ENCODE data around the gene DLG3. TPM values are rescaled to one million over a fixed set of nuclear protein-coding genes. Genes with fewer than 3 reads are reported as not detected.
"Not testable (repeated sequence)": the region's sequence is repeated elsewhere in the genome, so short reads cannot be mapped to it uniquely, and the experiment has no call there.

The DLG3 gene
- total and polyA plus RNA-seq, 4 donors, result 0.57 to 6.5 (median 1.7) TPM

DNA sequence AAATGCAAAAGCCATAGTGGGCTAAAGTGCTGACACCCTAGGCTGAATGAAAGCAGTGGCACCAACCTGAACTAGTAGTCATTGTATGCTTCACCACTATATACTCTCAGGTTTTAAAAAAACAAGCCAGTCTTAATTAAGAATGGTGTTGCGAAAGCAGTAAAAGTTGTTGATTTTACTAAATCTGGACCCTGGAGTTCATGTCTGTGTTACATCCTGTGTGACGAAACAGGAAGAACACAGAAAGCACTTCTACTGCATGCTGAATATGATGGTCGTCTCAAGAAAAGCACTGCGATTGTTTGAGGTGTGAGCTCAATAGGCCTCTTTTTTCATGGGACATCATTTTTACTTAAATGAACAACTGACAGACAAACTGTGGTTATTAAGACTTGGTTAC is 45.7 kb upstream of the DLG3 start:
- no peak for DNase-seq (ENCODE audit: low spot score)
- TF ChIP-seq RAD21 (IDR thresholded peaks at IDR 0.05) (no peak), RXRA (IDR thresholded peaks at IDR 0.05) (no peak), FOXA2 (IDR thresholded peaks at IDR 0.05) (no peak), NR2F2 (IDR thresholded peaks at IDR 0.05) (no peak), SP1 (IDR thresholded peaks at IDR 0.05) (no peak), HNF4A (conservative IDR thresholded peaks at IDR 0.05) (no peak), REST (IDR thresholded peaks at IDR 0.05) (no peak), JUND (IDR thresholded peaks at IDR 0.05) (no peak), GABPA (IDR thresholded peaks at IDR 0.05 in 1 of 2, conservative IDR thresholded peaks at IDR 0.05 in 1 of 2) (no peak)
- TF ChIP-seq, protein P1, sequence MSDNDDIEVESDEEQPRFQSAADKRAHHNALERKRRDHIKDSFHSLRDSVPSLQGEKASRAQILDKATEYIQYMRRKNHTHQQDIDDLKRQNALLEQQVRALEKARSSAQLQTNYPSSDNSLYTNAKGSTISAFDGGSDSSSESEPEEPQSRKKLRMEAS (IDR thresholded peaks at IDR 0.05), result no peak
- H3K36me3 ChIP-seq (ENCODE audit: control insufficient read depth in 4 of 4, insufficient read depth in 3 of 4, low read depth in 1 of 4, low read length in 3 of 4), result no peaks in the 10 kb centered on the region
- no peaks in the 10 kb centered on the region for H3K4me1 ChIP-seq (ENCODE audit: control insufficient read depth in 4 of 4, insufficient read depth in 4 of 4, low read length in 3 of 4)
- H3K27me3 ChIP-seq (ENCODE audit: control insufficient read depth in 4 of 4, insufficient read depth in 4 of 4, low read length in 3 of 4), result no peaks in the 10 kb centered on the region
- H3K27ac ChIP-seq (ENCODE audit: low read depth in 1 of 2, low read length in 2 of 2), result no peak overlapping the region
- no peak overlapping the region for H3K4me3 ChIP-seq (ENCODE audit: low read depth in 1 of 3, low read length in 3 of 3)
- no peaks in the 10 kb centered on the region for H3K9me3 ChIP-seq (ENCODE audit: control insufficient read depth in 4 of 4, low read length in 3 of 4)
- WGBS, result 61% methylated on average over 4 of the region's 4 CpGs
- H3K9ac ChIP-seq (ENCODE audit: low read depth in 1 of 2, low read length in 2 of 2), result no peak overlapping the region

DNA sequence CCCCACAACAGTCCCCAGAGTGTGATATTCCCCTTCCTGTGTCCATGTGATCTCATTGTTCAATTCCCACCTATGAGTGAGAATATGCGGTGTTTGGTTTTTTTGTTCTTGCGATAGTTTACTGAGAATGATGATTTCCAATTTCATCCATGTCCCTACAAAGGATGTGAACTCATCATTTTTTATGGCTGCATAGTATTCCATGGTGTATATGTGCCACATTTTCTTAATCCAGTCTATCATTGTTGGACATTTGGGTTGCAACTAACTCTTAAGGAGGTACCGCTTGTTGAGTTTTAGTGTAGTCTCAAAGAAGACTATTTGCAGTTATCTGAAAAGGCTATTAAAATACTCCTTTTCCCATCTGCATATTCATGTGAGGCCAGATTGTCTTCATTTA is 44.5 kb upstream of the DLG3 start:
- not testable (repeated sequence) for H3K36me3 ChIP-seq (ENCODE audit: control insufficient read depth in 4 of 4, insufficient read depth in 3 of 4, low read depth in 1 of 4, low read length in 3 of 4); DNase-seq (ENCODE audit: low spot score); H3K27me3 ChIP-seq (ENCODE audit: control insufficient read depth in 4 of 4, insufficient read depth in 4 of 4, low read length in 3 of 4); H3K9me3 ChIP-seq (ENCODE audit: control insufficient read depth in 4 of 4, low read length in 3 of 4); H3K4me1 ChIP-seq (ENCODE audit: control insufficient read depth in 4 of 4, insufficient read depth in 4 of 4, low read length in 3 of 4); H3K4me3 ChIP-seq (ENCODE audit: low read depth in 1 of 3, low read length in 3 of 3); H3K9ac ChIP-seq (ENCODE audit: low read depth in 1 of 2, low read length in 2 of 2); H3K27ac ChIP-seq (ENCODE audit: low read depth in 1 of 2, low read length in 2 of 2)
- 100% methylated on average over 1 of the region's 3 CpGs for WGBS

- Histone ChIP-seq H3K4me3 (ENCODE audit: low read depth in 1 of 3, low read length in 3 of 3) (no peak overlapping the region), H3K4me1 (ENCODE audit: control insufficient read depth in 4 of 4, insufficient read depth in 4 of 4, low read length in 3 of 4) (no peaks in the 10 kb centered on the region), H3K36me3 (ENCODE audit: control insufficient read depth in 4 of 4, insufficient read depth in 3 of 4, low read depth in 1 of 4, low read length in 3 of 4) (no peaks in the 10 kb centered on the region), H3K27ac (ENCODE audit: low read depth in 1 of 2, low read length in 2 of 2) (no peak overlapping the region), H3K9ac (ENCODE audit: low read depth in 1 of 2, low read length in 2 of 2) (no peak overlapping the region), H3K9me3 (ENCODE audit: control insufficient read depth in 4 of 4, low read length in 3 of 4) (no peaks in the 10 kb centered on the region), H3K27me3 (ENCODE audit: control insufficient read depth in 4 of 4, insufficient read depth in 4 of 4, low read length in 3 of 4) (no peaks in the 10 kb centered on the region)
- no peak for DNase-seq (ENCODE audit: low spot score)
- 97% methylated on average over 2 of the region's 2 CpGs for WGBS
- TF ChIP-seq ZBTB33 (IDR thresholded peaks at IDR 0.05) (no peak), JUND (IDR thresholded peaks at IDR 0.05) (no peak), TAF1 (conservative IDR thresholded peaks at IDR 0.05) (no peak), NR2F2 (IDR thresholded peaks at IDR 0.05) (no peak), YY1 (IDR thresholded peaks at IDR 0.05) (no peak), EGR1 (IDR thresholded peaks at IDR 0.05; ENCODE audit: low read depth in 2 of 2) (no peak), ATF3 (IDR thresholded peaks at IDR 0.05) (no peak), RXRA (IDR thresholded peaks at IDR 0.05) (no peak), HNF4G (IDR thresholded peaks at IDR 0.05) (no peak), CTCF (IDR thresholded peaks at IDR 0.05; ENCODE audit: low read depth, low read length, missing input control) (no peak), FOXA1 (IDR thresholded peaks at IDR 0.05) (no peak), HNF4A (conservative IDR thresholded peaks at IDR 0.05) (no peak), GABPA (IDR thresholded peaks at IDR 0.05 in 1 of 2, conservative IDR thresholded peaks at IDR 0.05 in 1 of 2) (no peak)
- TF ChIP-seq, protein P1 (IDR thresholded peaks at IDR 0.05), result no peak
These were observed 41.9 kb upstream of the DLG3 start for GRCh38 chrX:70402721-70403120.
